Uterus (tissue), 4 donors: ENCODE measurements around the gene PAX6. TPM values are rescaled to one million over a fixed set of nuclear protein-coding genes. Genes with fewer than 3 reads are reported as not detected.
"Not testable (repeated sequence)": the region's sequence is repeated elsewhere in the genome, so short reads cannot be mapped to it uniquely, and the experiment has no call there.

ENCODE experiments used
- DNase-seq, 2 donors: peaks; one replicate each; pipeline ENCODE4 v3.0.0-alpha.2; 2019 to 2020
- H3K27ac ChIP-seq, 2 donors: fragments of 200-600 bp; sonication (generic); 1 replicate in 1 of 2; 2 replicates in 1 of 2; pipeline ENCODE4 v1.5.1; 2016 to 2018
- H3K27me3 ChIP-seq, 2 donors: fragments of 200-600 bp; sonication (generic); one replicate each; pipeline ENCODE4 v1.5.1; 2018 to 2019; ENCODE audit warnings: control low read depth in 1 of 2
- H3K36me3 ChIP-seq, 2 donors: fragments of 200-600 bp; sonication (generic); one replicate each; pipeline ENCODE4 v1.5.1; 2019; ENCODE audit warnings: control low read depth in 1 of 2
- H3K4me1 ChIP-seq, 2 donors: fragments of 200-600 bp; sonication (generic); one replicate each; pipeline ENCODE4 v1.5.1; 2018 to 2019; ENCODE audit warnings: control low read depth in 1 of 2
- H3K4me3 ChIP-seq, 2 donors: fragments of 200-600 bp; sonication (generic); 1 replicate in 1 of 2; 2 replicates in 1 of 2; pipeline ENCODE4 v1.5.1; 2018 to 2019; ENCODE audit warnings: mild to moderate bottlenecking in 1 of 2
- H3K9me3 ChIP-seq, 2 donors: fragments of 200-600 bp; sonication (generic); one replicate each; pipeline ENCODE4 v1.5.1; 2019; ENCODE audit warnings: control low read depth in 1 of 2
- CTCF ChIP-seq, 4 experiments: fragments of 200-600 bp in 2 of 4; fragments of 450-650 bp in 2 of 4; sonication (generic) in 2 of 4; IDR thresholded peaks; one replicate each; pipeline ENCODE4 v1.5.1; 2016 to 2019; ENCODE audit warnings: antibody characterized with exemption in 4 of 4, mild to moderate bottlenecking in 2 of 4, moderate library complexity in 1 of 4
- POLR2A ChIP-seq, 2 donors: fragments of 450-650 bp; IDR thresholded peaks; one replicate each; pipeline ENCODE4 v1.6.1; 2016; ENCODE audit warnings: antibody characterized with exemption in 2 of 2, mild to moderate bottlenecking in 1 of 2, moderate library complexity in 1 of 2
- intact Hi-C: fragments of 100-400 bp; cut with DNase I; formaldehyde crosslinking; loops from one replicate; pipeline ENCODE4 v1.15.1; 2023; ENCODE audit warnings: low total_unique reads
- total RNA-seq, 4 donors: library from RNA; depleted of rRNA in 3 of 4; stranded (reverse); fragments of >200 nt in 3 of 4; gene quantifications; one replicate each; pipeline versions ENCODE4 v1.1.0 to v1.2.4, GENCODE V29; 2014 to 2023
- donor health status: DM: yes; HTN: yes; CAD: no.

Gene PAX6
- total RNA-seq, 4 donors from 2014 or later = 0.62 TPM; not detected in 3

GRCh38 chr11:31761636-31762035 lies 49.5 kb downstream of the PAX6 start:
- H3K27me3 ChIP-seq = no peaks in the 10 kb centered on the region
- no peak overlapping the region for H3K27ac ChIP-seq
- no peaks in the 10 kb centered on the region for H3K36me3 ChIP-seq
- no peak for TF ChIP-seq POLR2A (IDR thresholded peaks at IDR 0.05)
- TF ChIP-seq CTCF (IDR thresholded peaks at IDR 0.05) = no peak
- DNase-seq = no peak
- no peaks in the 10 kb centered on the region for H3K4me1 ChIP-seq
- intact Hi-C loops = no loop called here
- no peaks in the 10 kb centered on the region for H3K9me3 ChIP-seq
- no peak overlapping the region for H3K4me3 ChIP-seq

DNA sequence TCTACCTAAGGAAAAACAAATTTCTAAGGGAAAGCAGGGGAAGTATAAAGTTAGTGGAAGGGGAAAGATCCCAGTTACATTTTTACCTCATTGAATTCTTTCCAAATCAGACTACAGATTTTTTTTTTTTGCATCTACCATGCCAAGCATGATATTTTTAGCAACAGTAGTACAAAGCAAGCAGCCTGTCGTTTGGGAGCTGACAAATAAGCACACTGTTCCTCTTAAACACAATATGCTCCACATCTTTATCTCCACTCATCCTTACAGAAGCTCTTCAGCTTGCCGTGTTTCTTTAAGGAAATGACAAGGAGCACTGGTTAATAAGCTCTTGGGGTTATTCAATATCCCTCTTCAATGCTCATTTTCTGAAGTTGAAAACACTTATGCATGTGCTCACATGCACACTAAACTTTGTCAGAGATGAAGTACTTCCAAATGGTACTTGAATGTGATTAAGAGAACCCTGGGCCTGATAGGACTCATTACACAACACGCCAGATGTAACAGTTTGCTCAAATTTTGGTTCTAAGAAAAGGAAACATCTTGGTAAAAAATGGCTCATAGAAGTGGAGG lies 53.8 kb downstream of the PAX6 start:
- Histone ChIP-seq H3K27ac (no peak overlapping the region), H3K4me1 (no peaks in the 10 kb centered on the region), H3K9me3 (no peaks in the 10 kb centered on the region), H3K4me3 (no peak overlapping the region), H3K36me3 (no peaks in the 10 kb centered on the region), H3K27me3 (no peaks in the 10 kb centered on the region)
- intact Hi-C loops = no loop called here
- no peak for TF ChIP-seq CTCF (IDR thresholded peaks at IDR 0.05)
- no peak for TF ChIP-seq POLR2A (IDR thresholded peaks at IDR 0.05)
- no peak for DNase-seq

DNA sequence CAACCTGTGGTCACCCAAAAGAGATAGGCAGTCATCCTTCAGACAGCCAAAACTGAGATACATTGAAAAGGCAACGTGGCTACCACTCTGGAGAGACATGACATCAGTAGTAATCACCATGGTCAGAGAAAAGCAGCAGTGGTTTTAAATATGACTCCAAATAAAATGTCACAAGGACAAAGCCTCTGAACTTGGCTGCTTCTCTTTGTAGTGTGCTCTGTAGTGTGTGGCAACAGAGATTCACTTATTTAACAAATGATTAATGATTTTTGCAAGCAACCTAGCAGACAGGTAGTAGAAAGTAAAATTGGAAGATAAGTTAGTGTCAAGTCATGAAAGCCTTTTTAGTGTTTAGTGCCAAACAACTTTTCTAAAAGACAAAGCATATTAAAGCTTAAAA lies 63.5 kb downstream of the PAX6 start:
- Histone ChIP-seq H3K4me1 (no peaks in the 10 kb centered on the region), H3K36me3 (no peaks in the 10 kb centered on the region), H3K27ac (no peak overlapping the region), H3K9me3 (no peaks in the 10 kb centered on the region), H3K27me3 (no peaks in the 10 kb centered on the region), H3K4me3 (no peak overlapping the region)
- intact Hi-C loops = no loop called here
- no peak for TF ChIP-seq POLR2A (IDR thresholded peaks at IDR 0.05)
- no peak for TF ChIP-seq CTCF (IDR thresholded peaks at IDR 0.05)
- no peak for DNase-seq

DNA sequence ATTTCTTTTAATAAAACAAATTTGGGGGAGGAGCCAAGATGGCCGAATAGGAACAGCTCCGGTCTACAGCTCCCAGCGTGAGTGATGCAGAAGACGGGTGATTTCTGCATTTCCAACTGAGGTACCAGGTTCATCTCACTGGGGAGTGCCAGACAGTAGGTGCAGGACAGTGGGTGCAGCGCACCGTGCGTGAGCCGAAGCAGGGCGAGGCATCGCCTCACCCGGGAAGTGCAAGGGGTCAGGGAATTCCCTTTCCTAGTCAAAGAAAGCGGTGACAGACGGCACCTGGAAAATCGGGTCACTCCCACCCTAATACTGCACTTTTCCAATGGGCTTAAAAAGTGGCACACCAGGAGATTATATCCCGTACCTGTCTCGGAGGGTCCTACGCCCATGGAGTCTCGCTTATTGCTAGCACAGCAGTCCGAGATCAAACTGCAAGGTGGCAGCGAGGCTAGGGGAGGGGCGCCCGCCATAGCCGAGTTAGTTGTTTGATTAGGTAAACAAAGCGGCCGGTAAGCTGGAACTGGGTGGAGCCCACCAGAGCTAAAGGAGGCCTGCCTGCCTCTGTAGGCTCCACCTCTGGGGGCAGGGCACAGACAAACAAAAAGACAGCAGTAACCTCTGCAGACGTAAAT lies 70.3 kb downstream of the PAX6 start:
- H3K27ac ChIP-seq, H3K4me3 ChIP-seq, DNase-seq, intact Hi-C loops, H3K4me1 ChIP-seq, H3K9me3 ChIP-seq, H3K27me3 ChIP-seq, H3K36me3 ChIP-seq: not testable (repeated sequence)

DNA sequence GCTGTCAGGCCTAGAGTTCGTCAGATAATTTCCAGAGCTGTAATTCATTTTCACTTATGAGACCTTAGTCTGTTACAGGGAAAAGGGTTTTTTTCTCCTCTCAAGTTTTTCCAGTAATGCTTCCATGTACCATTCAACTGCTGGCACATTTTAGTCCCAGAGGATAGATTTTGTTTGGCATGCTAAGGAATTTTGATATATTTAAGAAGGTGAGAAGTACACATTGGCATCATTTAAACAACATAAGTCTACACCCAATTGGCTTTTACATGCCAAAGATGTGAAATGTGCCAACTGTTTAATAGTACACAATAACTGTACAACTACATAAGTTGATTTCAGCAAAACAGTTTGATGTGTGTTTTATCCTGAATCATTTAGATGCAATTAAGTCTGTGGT lies 71.0 kb downstream of the PAX6 start:
- H3K27me3 ChIP-seq = no peaks in the 10 kb centered on the region
- H3K36me3 ChIP-seq = no peaks in the 10 kb centered on the region
- no peak overlapping the region for H3K27ac ChIP-seq
- H3K4me3 ChIP-seq = no peak overlapping the region
- H3K4me1 ChIP-seq = no peaks in the 10 kb centered on the region
- no peak for DNase-seq
- H3K9me3 ChIP-seq = peaks cover 0 to 2% of the 10 kb centered on the region in 2 donors
- TF ChIP-seq CTCF (IDR thresholded peaks at IDR 0.05) (no peak), POLR2A (IDR thresholded peaks at IDR 0.05) (no peak)
- intact Hi-C loops = no loop called here
